HCT116 (cell line): ENCODE results near the gene SCUBE2. TPM values are rescaled to one million over a fixed set of nuclear protein-coding genes. Genes with fewer than 3 reads are reported as not detected.

Experiments
- ATAC-seq: fragments of 200-7000 bp; cut with Tn5 transposase; 2 replicates; pipeline ENCODE4 v1.9.1; 2020; ENCODE audit warnings: mild to moderate bottlenecking, moderate library complexity
- BruUV-seq: library from RNA; stranded (reverse); fragments of 400-500 nt; replicated peaks from 2 replicates; lab custom pipeline; 2021; lab: Mats Ljungman, UMichigan
- CTCF ChIA-PET: fragments of 300-600 bp; sonication (Branson Sonifier 250); formaldehyde crosslinking; loops from one replicate; lab custom pipeline; 2021; ENCODE audit warnings: antibody characterized with exemption; lab: Charles Lee
- POLR2A ChIA-PET: fragments of 300-600, 350-600 bp; sonication (Branson Sonifier 250); formaldehyde crosslinking; loops from one replicate; lab custom pipeline; 2021; ENCODE audit warnings: antibody characterized with exemption; lab: Charles Lee
- RAD21 ChIA-PET, 2 experiments: fragments of 300-600 bp; sonication (Branson Sonifier 250); formaldehyde crosslinking; loops; one replicate each; lab custom pipeline; 2023; ENCODE audit warnings: low total read pairs in 2 of 2; ENCODE audit not compliant: uncharacterized antibody in 2 of 2, unreplicated experiment in 2 of 2, low non-redundant PET in 1 of 2; lab: Charles Lee
- DNase-seq: peaks from one replicate; pipeline ENCODE4 v3.0.0-alpha.2; 2010; ENCODE audit warnings: low read depth, low spot score
- H2AFZ ChIP-seq: fragments of 200-600 bp; shearing (Covaris generic), sonication (generic); 2 replicates; pipeline ENCODE4 v1.6.1; 2017; ENCODE audit warnings: low read depth, mixed run types, mixed read lengths, antibody characterized with exemption, low read length; ENCODE audit not compliant: poor library complexity, severe bottlenecking
- H3K27ac ChIP-seq: 2 replicates; pipeline ENCODE4 v1.5.1; 2012; ENCODE audit warnings: low read depth, low read length
- H3K27me3 ChIP-seq: fragments of 200-600 bp; sonication (generic); 2 replicates; pipeline ENCODE4 v1.6.1; 2016; ENCODE audit warnings: mixed run types, low read length, mixed read lengths; ENCODE audit not compliant: insufficient read depth
- H3K36me3 ChIP-seq, 2 experiments: fragments of 200-500 bp in 1 of 2; fragments of 200-600 bp in 1 of 2; sonication (Bioruptor generic) in 1 of 2; sonication (generic) in 1 of 2; 2 replicates each; pipeline versions ENCODE4 v1.5.1 to v1.6.1; 2014 to 2016; ENCODE audit warnings: low read length in 2 of 2, inconsistent platforms in 1 of 2, mixed read lengths in 1 of 2, mixed run types in 1 of 2; ENCODE audit not compliant: insufficient read depth in 2 of 2, control insufficient read depth in 1 of 2
- H3K4me1 ChIP-seq, 2 experiments: fragments of 200-600 bp in 1 of 2; sonication (generic) in 1 of 2; 2 replicates each; pipeline versions ENCODE4 v1.5.1 to v1.6.1; 2012 to 2017; ENCODE audit warnings: low read length in 2 of 2, inconsistent platforms in 1 of 2, mild to moderate bottlenecking in 1 of 2, mixed read lengths in 1 of 2, mixed run types in 1 of 2, moderate library complexity in 1 of 2; ENCODE audit not compliant: insufficient read depth in 2 of 2, control insufficient read depth in 1 of 2
- H3K4me2 ChIP-seq: fragments of 200-600 bp; sonication (generic); 2 replicates; pipeline ENCODE4 v1.6.1; 2017; ENCODE audit warnings: mixed run types, low read length, mixed read lengths
- H3K4me3 ChIP-seq, 2 experiments: fragments of 200-600 bp in 1 of 2; sonication (generic) in 1 of 2; replicated peaks in 1 of 2; 2 replicates each; pipeline ENCODE4 v1.5.1; 2011 to 2016; ENCODE audit warnings: low read length in 2 of 2, control low read depth in 1 of 2, low read depth in 1 of 2, mild to moderate bottlenecking in 1 of 2, mixed read lengths in 1 of 2, mixed run types in 1 of 2
- H3K79me2 ChIP-seq: fragments of 200-600 bp; sonication (generic); 2 replicates; pipeline ENCODE4 v1.6.1; 2017; ENCODE audit warnings: mild to moderate bottlenecking, mixed run types, low read length, moderate library complexity, mixed read lengths; ENCODE audit not compliant: insufficient read depth
- H3K9ac ChIP-seq: fragments of 200-600 bp; sonication (generic); 2 replicates; pipeline ENCODE4 v1.6.1; 2016; ENCODE audit warnings: low read length, mixed read lengths
- H3K9me2 ChIP-seq: fragments of 200-600 bp; sonication (generic), shearing (Covaris generic); 2 replicates; pipeline ENCODE4 v1.6.1; 2017; ENCODE audit warnings: mixed run types, mild to moderate bottlenecking, moderate library complexity; ENCODE audit not compliant: insufficient read depth
- H3K9me3 ChIP-seq, 2 experiments: fragments of 200-500 bp in 1 of 2; fragments of 200-600 bp in 1 of 2; sonication (Bioruptor generic) in 1 of 2; sonication (generic) in 1 of 2; 2 replicates each; pipeline ENCODE4 v1.6.1; 2014 to 2017; ENCODE audit warnings: low read length in 2 of 2, mixed read lengths in 2 of 2, inconsistent platforms in 1 of 2, low read depth in 1 of 2, mild to moderate bottlenecking in 1 of 2, mixed run types in 1 of 2, moderate library complexity in 1 of 2; ENCODE audit not compliant: control insufficient read depth in 1 of 2, insufficient read depth in 1 of 2
- H4K20me1 ChIP-seq: fragments of 200-600 bp; sonication (generic), shearing (Covaris generic); 2 replicates; pipeline ENCODE4 v1.6.1; 2017; ENCODE audit warnings: mixed run types, mild to moderate bottlenecking, moderate library complexity; ENCODE audit not compliant: insufficient read depth
- CEBPB ChIP-seq: IDR thresholded peaks from 2 replicates; pipeline ENCODE4 v1.6.1; 2012; ENCODE audit warnings: low read depth
- ELF1 ChIP-seq: IDR thresholded peaks from 2 replicates; pipeline ENCODE4 v1.6.1; 2012; ENCODE audit warnings: low read depth, borderline replicate concordance
- EZH2 ChIP-seq: fragments of 200-600 bp; sonication (generic); IDR thresholded peaks from 2 replicates; pipeline ENCODE4 v1.6.1; 2017; ENCODE audit warnings: antibody characterized with exemption, mixed run types
- JUND ChIP-seq: IDR thresholded peaks from 2 replicates; pipeline ENCODE4 v1.6.1; 2012
- POLR2AphosphoS5 ChIP-seq: IDR thresholded peaks from 2 replicates; pipeline ENCODE4 v1.6.1; 2011; ENCODE audit warnings: mild to moderate bottlenecking, low read depth, low read length, moderate library complexity
- SIN3A ChIP-seq: IDR thresholded peaks from 2 replicates; pipeline ENCODE4 v1.6.1; 2012; ENCODE audit warnings: low read depth
- YY1 ChIP-seq: IDR thresholded peaks from 2 replicates; pipeline ENCODE4 v1.6.1; 2011; ENCODE audit warnings: low read length, low read depth, moderate library complexity, mild to moderate bottlenecking; ENCODE audit not compliant: insufficient replicate concordance; ENCODE audit errors: extremely low read depth
- ZFX ChIP-seq: fragments of 450-650 bp; IDR thresholded peaks from 2 replicates; pipeline ENCODE4 v1.6.1; 2017
- ZNF274 ChIP-seq: fragments of 200-500 bp; sonication (Bioruptor generic); IDR thresholded peaks from 2 replicates; pipeline ENCODE4 v1.6.1; 2014; ENCODE audit warnings: mild to moderate bottlenecking, low read depth, low read length, inconsistent platforms
- intact Hi-C: fragments of 100-400 bp; cut with micrococcal nuclease; formaldehyde crosslinking; loops from 2 replicates; pipeline ENCODE4 v1.10.0; 2022
- total RNA-seq: library from RNA; stranded (reverse); gene quantifications from one replicate; pipeline ENCODE4 v1.2.1, GENCODE V29; 2021; ENCODE audit not compliant: unreplicated experiment
- TF ChIP-seq, protein P1 (sequence below), 3 experiments: fragments of 200-600 bp in 1 of 3; sonication (generic) in 1 of 3; IDR thresholded peaks in 2 of 3; conservative IDR thresholded peaks in 1 of 3; 2 replicates each; pipeline ENCODE4 v1.5.1; 2012 to 2017; ENCODE audit warnings: low read depth in 2 of 3, low read length in 2 of 3, antibody characterized with exemption in 1 of 3, borderline replicate concordance in 1 of 3, control low read depth in 1 of 3, mild to moderate bottlenecking in 1 of 3, mixed read lengths in 1 of 3, mixed run types in 1 of 3, moderate library complexity in 1 of 3; ENCODE audit not compliant: insufficient read depth in 1 of 3
- TF ChIP-seq, protein P2 (sequence below): IDR thresholded peaks from 2 replicates; pipeline ENCODE4 v1.6.1; 2011; ENCODE audit warnings: mild to moderate bottlenecking, low read length, moderate library complexity; ENCODE audit not compliant: insufficient replicate concordance; ENCODE audit errors: extremely low read depth

The SCUBE2 gene
- total RNA-seq, 1 experiment from 2014 or later = 1.3 TPM

DNA sequence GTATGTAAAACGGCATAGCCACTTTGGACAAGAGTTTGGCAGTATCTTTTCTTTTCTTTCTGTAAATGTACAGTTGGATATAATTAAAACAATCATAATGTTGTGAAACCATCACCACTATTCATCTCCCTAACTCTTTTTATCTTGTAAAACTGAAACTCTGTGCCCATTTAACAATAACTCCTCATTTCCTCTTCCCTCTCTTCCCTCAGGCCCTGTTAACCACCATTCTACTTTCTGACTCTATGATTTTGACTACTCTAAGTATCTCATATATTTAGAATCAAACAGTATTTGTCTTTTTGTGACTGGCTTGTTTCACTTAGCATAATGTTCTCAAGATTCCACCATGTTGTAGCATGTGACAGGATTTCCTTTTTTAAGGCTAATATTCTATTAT is 10.2 kb downstream of the SCUBE2 start:
- intact Hi-C loops = no loop called here
- ATAC-seq (no peak), DNase-seq (no peak)
- Histone ChIP-seq H3K9me2 (no peaks in the 10 kb centered on the region), H4K20me1 (no peaks in the 10 kb centered on the region), H3K36me3 (no peaks in the 10 kb centered on the region), H2AFZ (no peak overlapping the region), H3K4me2 (no peak overlapping the region), H3K79me2 (no peaks in the 10 kb centered on the region), H3K27me3 (no peaks in the 10 kb centered on the region), H3K27ac (no peak overlapping the region), H3K4me3 (no peak overlapping the region), H3K9ac (no peak overlapping the region), H3K9me3 (no peaks in the 10 kb centered on the region), H3K4me1 (no peaks in the 10 kb centered on the region)
- ChIA-PET POLR2A (no interaction called here), CTCF (no interaction called here), RAD21 (no interaction called here)
- no peak for TF ChIP-seq ZFX
- no peak for TF ChIP-seq CEBPB
- no peak for TF ChIP-seq EZH2
- no peak for TF ChIP-seq ZNF274
- no peak for TF ChIP-seq JUND
- TF ChIP-seq, protein P1, sequence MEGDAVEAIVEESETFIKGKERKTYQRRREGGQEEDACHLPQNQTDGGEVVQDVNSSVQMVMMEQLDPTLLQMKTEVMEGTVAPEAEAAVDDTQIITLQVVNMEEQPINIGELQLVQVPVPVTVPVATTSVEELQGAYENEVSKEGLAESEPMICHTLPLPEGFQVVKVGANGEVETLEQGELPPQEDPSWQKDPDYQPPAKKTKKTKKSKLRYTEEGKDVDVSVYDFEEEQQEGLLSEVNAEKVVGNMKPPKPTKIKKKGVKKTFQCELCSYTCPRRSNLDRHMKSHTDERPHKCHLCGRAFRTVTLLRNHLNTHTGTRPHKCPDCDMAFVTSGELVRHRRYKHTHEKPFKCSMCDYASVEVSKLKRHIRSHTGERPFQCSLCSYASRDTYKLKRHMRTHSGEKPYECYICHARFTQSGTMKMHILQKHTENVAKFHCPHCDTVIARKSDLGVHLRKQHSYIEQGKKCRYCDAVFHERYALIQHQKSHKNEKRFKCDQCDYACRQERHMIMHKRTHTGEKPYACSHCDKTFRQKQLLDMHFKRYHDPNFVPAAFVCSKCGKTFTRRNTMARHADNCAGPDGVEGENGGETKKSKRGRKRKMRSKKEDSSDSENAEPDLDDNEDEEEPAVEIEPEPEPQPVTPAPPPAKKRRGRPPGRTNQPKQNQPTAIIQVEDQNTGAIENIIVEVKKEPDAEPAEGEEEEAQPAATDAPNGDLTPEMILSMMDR (IDR thresholded peaks at IDR 0.05 in 2 of 3, conservative IDR thresholded peaks at IDR 0.05 in 1 of 3; ENCODE audit: borderline replicate concordance in 1 of 3, insufficient read depth in 1 of 3, low read depth in 2 of 3, low read length in 2 of 3) = no peak
- TF ChIP-seq, protein P2, sequence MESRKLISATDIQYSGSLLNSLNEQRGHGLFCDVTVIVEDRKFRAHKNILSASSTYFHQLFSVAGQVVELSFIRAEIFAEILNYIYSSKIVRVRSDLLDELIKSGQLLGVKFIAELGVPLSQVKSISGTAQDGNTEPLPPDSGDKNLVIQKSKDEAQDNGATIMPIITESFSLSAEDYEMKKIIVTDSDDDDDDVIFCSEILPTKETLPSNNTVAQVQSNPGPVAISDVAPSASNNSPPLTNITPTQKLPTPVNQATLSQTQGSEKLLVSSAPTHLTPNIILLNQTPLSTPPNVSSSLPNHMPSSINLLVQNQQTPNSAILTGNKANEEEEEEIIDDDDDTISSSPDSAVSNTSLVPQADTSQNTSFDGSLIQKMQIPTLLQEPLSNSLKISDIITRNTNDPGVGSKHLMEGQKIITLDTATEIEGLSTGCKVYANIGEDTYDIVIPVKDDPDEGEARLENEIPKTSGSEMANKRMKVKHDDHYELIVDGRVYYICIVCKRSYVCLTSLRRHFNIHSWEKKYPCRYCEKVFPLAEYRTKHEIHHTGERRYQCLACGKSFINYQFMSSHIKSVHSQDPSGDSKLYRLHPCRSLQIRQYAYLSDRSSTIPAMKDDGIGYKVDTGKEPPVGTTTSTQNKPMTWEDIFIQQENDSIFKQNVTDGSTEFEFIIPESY = no peak
- TF ChIP-seq POLR2AphosphoS5 = no peak
- no peak for TF ChIP-seq ELF1
- TF ChIP-seq SIN3A = no peak
- TF ChIP-seq YY1 = no peak
- no TSS peak for BruUV-seq
